Glutamatergic neuron (in vitro differentiated cells): ENCODE measurements around the gene CELF4. TPM values are rescaled to one million over a fixed set of nuclear protein-coding genes. Genes with fewer than 3 reads are reported as not detected.

Source experiments
- DNase-seq: peaks from one replicate; pipeline ENCODE4 v3.0.0; 2022
- H3K27ac Mint-ChIP-seq: one replicate; pipeline ENCODE4 v1.8.0; 2020; ENCODE audit warnings: mild to moderate bottlenecking, mixed read lengths, inconsistent platforms; ENCODE audit not compliant: unreplicated experiment
- H3K27me3 Mint-ChIP-seq: one replicate; pipeline ENCODE4 v1.8.0; 2020; ENCODE audit warnings: mild to moderate bottlenecking, moderate library complexity, mixed read lengths, inconsistent platforms; ENCODE audit not compliant: unreplicated experiment
- H3K36me3 Mint-ChIP-seq: one replicate; pipeline ENCODE4 v1.8.0; 2020; ENCODE audit warnings: mild to moderate bottlenecking, mixed read lengths, inconsistent platforms; ENCODE audit not compliant: unreplicated experiment
- H3K4me1 Mint-ChIP-seq: one replicate; pipeline ENCODE4 v1.8.0; 2020; ENCODE audit warnings: mild to moderate bottlenecking, low read depth, mixed read lengths, inconsistent platforms; ENCODE audit not compliant: unreplicated experiment
- H3K4me3 Mint-ChIP-seq: one replicate; pipeline ENCODE4 v1.8.0; 2020; ENCODE audit warnings: mild to moderate bottlenecking, mixed read lengths, inconsistent platforms; ENCODE audit not compliant: unreplicated experiment
- H3K9me3 Mint-ChIP-seq: one replicate; pipeline ENCODE4 v1.8.0; 2020; ENCODE audit warnings: mild to moderate bottlenecking, moderate library complexity, mixed read lengths, inconsistent platforms; ENCODE audit not compliant: unreplicated experiment
- total RNA-seq: library from RNA; stranded (reverse); fragmentation: NEBNext Ultra II Directional; extraction: Animal tissue kit (Norgen Biotek cat#: 25700); gene quantifications from one replicate; pipeline ENCODE4 v1.2.1, GENCODE V29; 2021; ENCODE audit not compliant: unreplicated experiment
- TF ChIP-seq, protein P1 (sequence below): fragments of 200-600 bp; sonication (generic); IDR thresholded peaks from one replicate; pipeline ENCODE4 v1.5.0; 2021; ENCODE audit not compliant: partially characterized antibody, unreplicated experiment

Gene CELF4
- total RNA-seq, 1 donor from 2014 or later = 38.4 TPM

- no peak overlapping the region for H3K27ac Mint-ChIP-seq
- no peak overlapping the region for H3K4me3 Mint-ChIP-seq
- H3K27me3 Mint-ChIP-seq = peaks cover 5% of the 10 kb centered on the region
- no peak for DNase-seq
- TF ChIP-seq, protein P1, sequence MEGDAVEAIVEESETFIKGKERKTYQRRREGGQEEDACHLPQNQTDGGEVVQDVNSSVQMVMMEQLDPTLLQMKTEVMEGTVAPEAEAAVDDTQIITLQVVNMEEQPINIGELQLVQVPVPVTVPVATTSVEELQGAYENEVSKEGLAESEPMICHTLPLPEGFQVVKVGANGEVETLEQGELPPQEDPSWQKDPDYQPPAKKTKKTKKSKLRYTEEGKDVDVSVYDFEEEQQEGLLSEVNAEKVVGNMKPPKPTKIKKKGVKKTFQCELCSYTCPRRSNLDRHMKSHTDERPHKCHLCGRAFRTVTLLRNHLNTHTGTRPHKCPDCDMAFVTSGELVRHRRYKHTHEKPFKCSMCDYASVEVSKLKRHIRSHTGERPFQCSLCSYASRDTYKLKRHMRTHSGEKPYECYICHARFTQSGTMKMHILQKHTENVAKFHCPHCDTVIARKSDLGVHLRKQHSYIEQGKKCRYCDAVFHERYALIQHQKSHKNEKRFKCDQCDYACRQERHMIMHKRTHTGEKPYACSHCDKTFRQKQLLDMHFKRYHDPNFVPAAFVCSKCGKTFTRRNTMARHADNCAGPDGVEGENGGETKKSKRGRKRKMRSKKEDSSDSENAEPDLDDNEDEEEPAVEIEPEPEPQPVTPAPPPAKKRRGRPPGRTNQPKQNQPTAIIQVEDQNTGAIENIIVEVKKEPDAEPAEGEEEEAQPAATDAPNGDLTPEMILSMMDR = no peak
- no peaks in the 10 kb centered on the region for H3K4me1 Mint-ChIP-seq
- H3K9me3 Mint-ChIP-seq = peaks cover 7% of the 10 kb centered on the region
- no peaks in the 10 kb centered on the region for H3K36me3 Mint-ChIP-seq
These were observed 251.1 kb downstream of the CELF4 start for GRCh38 chr18:37314534-37314933.

- Mint-ChIP-seq H3K27me3 (peaks cover 5% of the 10 kb centered on the region), H3K4me1 (no peaks in the 10 kb centered on the region), H3K4me3 (no peak overlapping the region), H3K36me3 (no peaks in the 10 kb centered on the region), H3K27ac (no peak overlapping the region), H3K9me3 (peaks cover 7% of the 10 kb centered on the region)
- DNase-seq = no peak
- TF ChIP-seq, protein P1 = no peak
These were observed 252.0 kb downstream of the CELF4 start for GRCh38 chr18:37313624-37314023.

DNA sequence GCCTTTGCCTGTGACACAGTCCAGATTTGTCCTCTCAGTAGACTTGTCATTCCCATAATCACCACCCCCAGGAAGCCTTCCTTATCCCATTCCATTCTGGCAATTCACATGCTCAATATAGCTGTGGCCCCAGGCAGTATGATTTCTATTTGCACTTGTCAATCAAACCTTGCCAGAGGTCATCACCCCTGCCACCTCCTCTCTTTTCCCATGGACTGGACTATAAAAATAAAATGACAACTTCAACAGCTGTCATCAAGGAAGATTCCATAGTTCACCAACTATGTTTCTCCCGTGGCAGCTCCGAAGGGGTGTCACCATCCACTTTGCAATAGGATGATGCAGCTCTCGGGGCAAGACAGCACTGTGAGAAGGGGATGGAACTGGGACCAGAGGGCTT lies 255.7 kb downstream of the CELF4 start:
- no peak overlapping the region for H3K4me3 Mint-ChIP-seq
- H3K4me1 Mint-ChIP-seq = no peaks in the 10 kb centered on the region
- no peak overlapping the region for H3K27ac Mint-ChIP-seq
- no peaks in the 10 kb centered on the region for H3K36me3 Mint-ChIP-seq
- peaks cover 11% of the 10 kb centered on the region for H3K27me3 Mint-ChIP-seq
- TF ChIP-seq, protein P1 = no peak
- H3K9me3 Mint-ChIP-seq = peaks cover 9% of the 10 kb centered on the region
- DNase-seq = no peak

- Mint-ChIP-seq H3K27me3 (peaks cover 11% of the 10 kb centered on the region), H3K9me3 (peaks cover 7% of the 10 kb centered on the region), H3K27ac (no peak overlapping the region), H3K4me1 (peaks cover 3% of the 10 kb centered on the region), H3K4me3 (no peak overlapping the region), H3K36me3 (no peaks in the 10 kb centered on the region)
- DNase-seq = no peak
- TF ChIP-seq, protein P1 = no peak
These were observed 256.5 kb downstream of the CELF4 start for GRCh38 chr18:37309059-37309458.

DNA sequence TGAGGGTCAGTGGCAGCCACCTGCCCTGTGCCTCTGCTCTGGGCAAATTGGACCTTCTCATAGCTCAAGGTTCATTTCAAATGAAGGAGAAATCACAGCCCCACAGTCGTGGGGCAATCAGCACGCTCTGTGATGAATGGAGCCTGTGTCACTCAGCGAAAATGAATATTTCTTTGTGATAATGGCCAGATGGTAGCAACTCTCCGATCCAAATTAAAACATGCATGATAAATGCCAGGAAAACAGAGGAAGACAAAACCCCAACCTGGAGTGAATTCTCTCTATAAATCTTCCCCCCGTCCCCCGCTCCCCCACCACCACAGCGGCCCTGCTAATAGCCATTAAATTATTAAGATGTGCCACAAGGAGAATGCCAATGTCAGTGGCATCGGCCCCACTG lies 258.4 kb downstream of the CELF4 start:
- Mint-ChIP-seq H3K27ac (no peak overlapping the region), H3K4me1 (peaks cover 6% of the 10 kb centered on the region), H3K9me3 (peaks cover 7% of the 10 kb centered on the region), H3K36me3 (no peaks in the 10 kb centered on the region), H3K4me3 (no peak overlapping the region), H3K27me3 (peaks cover 9% of the 10 kb centered on the region)
- no peak for DNase-seq
- TF ChIP-seq, protein P1 = no peak
